NCI-H1417 (cell line): Measurements from ENCODE around the gene LRRK1.

Experiments
- DNase-seq, 3 experiments: peaks; one replicate each; lab custom pipeline; 2025; lab: John Stamatoyannopoulos, UW

LRRK1 gene

DNA sequence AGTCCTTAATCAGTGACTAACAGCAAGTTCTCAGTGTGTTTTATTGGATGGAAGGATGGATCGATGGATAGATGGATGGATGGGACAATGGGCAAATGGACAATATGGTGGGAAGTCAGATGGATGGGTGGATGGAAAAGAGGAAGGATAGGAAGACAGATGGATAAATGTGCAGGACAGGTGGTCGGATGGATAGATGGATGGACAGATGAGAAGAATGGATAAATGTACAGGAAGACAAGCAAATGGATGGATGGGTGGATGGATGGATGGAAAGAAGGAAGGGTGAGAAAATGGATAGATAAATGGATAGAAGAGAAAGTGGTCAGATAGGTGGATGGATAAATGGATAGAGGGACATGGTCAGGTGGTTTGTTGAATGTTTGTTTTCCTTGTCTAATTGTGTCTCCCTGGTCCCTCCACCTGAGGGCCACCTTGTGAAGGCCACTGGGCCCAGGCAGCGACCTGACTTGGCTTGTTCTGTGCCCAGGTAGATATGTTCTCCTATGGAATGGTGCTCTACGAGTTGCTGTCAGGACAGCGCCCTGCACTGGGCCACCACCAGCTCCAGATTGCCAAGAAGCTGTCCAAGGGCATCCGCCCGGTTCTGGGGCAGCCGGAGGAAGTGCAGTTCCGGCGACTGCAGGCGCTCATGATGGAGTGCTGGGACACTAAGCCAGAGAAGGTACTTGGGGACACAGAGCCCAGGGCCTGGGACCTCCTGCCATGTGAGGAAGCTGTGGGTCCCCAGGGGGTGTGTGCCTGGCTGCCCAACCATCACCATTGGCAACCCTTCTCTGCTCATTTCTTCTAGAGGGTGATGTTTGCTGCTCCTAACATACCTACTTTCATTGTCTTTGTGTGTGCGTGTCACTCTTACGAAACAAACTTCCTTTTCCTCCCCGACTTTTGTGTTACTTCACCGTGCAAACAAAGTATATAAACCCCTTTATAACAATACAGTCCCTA is 137.5 kb downstream of the LRRK1 start:
- DNase-seq, result no peak

DNA sequence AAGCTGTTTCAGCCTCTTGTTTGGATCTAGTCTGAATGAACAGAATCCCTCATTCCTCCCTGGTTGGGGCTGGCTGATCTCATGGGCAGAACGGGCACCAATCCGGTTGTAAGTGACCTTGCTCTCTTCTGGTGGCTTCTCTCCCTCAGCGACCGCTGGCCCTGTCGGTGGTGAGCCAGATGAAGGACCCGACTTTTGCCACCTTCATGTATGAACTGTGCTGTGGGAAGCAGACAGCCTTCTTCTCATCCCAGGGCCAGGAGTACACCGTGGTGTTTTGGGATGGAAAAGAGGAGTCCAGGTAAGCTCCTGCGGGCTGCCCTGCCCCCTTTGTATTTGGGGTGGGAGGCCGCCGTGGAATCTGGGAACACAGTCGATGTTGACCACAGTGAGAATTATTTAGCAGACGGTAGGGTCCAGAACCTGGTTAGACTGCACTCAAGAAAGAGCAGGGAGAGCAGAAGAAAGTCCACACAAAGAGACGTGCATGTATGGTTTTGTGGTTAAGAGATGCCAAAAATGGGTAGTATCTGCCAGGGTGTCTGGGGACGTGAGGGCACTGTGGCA is 138.8 kb downstream of the LRRK1 start:
- no peak for DNase-seq

DNA sequence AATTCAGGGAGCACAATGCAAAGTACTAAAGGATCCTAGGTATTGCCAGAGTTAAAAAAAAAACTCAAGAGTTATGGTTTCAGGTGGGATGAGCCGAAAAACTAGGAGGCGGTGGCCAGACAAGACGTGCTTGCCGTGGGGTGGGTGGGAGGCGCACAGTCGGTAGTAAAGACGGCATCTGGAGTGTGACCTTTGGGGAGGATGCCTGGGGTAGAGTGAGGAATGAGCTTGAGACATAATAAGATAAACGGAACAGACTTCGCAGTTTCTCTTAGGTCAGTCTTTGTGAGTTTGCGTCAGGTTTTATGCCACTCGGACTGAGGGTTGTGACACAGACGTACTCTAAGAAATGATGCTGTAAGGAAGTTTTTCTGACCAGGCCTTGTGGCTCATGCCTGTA is 139.6 kb downstream of the LRRK1 start:
- DNase-seq, result no peak

DNA sequence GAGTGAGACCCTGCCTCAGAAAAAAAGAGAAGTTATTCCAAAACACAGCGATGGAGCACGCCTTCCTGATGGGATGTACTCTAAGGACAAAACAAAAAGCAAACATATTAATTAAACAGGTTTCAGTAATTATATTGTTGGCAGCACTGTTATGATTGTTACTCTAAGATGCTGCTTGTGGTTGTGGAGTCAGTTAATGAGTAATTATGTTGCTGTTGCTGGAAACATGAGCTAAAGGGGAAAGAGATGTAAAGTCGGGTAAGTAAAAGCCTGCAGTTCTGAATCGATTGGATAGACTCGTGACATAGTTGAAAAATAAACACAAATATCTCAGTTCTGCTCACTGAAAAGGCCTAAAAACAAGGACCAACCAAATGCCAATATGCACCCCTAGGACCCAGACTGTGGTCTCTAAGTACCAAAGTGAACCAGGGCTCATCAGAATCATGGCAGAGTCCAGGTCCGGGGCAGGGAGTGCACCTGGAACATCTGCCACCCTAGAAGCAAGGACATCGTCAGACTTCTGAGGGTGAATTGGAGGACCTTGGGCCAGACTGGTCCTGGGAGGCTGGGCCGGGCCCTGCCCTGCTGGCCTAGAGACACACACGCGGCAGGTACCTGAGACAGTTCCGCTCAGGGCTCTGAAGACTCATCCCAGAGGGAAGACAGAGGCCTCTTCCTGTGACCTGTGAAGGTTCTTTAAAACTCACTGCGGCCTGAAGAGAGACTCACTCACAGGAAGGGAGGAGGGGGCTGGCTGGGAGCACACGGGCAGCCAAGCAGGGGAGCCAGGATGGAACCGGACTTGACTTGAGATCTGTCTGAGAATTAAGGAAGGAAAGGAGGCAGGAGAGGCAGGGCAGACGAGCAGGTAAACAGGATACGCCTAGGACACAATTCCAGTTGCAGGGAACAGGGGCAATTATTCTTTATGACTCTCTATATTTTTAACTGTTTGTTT is 140.5 kb downstream of the LRRK1 start:
- DNase-seq, result no peak

DNA sequence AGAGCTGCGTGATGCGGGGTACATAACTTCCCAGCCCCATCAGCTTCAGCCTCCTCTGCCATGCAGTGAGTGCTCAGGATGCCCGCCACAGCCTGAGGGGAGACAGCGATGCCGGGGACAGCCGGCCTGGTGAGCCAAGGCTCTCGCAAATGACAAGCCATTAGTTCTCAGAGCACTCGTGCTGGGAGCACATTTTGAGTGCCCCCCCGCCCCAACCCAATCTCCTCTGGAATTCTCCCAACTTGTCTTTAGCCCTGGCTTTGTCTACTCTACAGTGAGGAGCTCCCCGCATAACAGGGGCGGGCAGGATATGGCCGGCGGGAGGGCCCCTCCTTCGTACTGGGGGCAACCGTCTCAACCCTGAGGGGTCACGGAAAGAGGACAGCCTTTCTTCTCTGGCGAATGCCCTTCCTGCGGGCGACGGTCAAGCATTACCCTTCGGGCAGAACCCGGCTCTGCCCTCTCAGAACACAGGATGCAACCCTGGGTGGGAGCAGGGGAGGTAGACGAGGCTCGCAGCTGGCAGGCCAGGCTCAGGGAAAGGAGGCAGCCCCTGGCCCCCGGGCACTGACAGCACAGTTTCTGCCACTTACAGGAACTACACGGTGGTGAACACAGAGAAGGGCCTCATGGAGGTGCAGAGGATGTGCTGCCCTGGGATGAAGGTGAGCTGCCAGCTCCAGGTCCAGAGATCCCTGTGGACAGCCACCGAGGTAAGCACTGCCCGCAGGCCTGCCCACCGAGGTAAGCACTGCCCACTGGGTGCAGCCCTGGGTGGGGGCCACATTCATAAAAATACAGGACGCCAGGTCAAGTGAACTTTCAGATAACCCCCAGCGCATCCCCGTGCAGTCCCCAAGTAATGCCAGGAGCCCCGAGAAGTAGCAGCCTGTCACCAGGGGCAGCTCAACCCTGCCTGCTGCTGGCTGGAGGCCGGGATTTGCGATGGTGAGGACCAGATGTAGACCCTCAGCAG is 141.7 kb downstream of the LRRK1 start:
- DNase-seq, result no peak

DNA sequence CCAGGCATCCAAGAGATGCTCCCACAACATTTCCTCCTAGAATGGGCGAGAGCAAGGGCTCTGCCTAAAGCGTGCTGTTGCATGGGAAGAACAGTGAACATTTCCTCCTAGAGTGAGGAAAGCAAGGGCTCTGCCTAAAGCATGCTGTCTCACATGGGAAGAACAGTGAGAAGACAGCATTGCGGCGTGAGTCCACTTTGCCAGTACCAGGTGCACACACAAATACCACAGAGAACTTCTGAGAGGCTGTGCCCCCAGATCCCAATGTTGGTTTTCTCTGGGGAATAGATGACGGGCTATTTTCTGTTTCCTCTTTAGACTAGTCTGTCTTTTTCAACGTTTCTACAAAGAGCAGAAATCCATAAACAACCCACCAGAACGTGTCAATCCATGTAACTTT is 142.9 kb downstream of the LRRK1 start:
- DNase-seq, result no peak

DNA sequence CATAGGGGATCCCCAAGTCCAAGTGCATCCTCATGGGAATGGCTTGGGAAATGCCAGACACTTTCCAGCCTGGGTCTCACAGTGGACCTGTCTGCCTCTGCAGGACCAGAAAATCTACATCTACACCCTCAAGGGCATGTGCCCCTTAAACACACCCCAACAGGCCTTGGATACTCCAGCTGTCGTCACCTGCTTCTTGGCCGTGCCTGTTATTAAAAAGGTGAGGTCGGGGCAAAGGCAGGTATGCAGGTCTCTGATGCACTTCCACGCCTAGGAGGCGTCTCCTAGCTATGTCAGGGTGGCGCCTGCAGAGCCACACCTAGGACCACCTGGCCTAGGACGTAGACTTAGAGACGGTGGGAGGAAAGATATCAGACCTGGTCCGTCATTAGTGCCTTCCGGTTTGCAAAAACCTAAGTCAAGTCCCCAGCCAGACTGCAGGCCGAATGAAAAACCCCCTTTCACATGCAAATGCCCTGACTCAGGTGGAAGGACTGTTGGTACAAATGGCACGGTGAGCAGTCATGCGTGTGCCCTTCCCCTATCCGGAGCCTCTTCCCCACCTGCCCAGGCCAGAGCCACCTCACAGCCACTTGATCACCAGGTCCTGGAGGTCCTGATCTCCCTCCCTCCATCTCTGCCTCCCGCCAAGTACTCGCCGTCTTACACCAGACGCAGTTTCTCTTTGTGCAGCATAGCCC is 143.5 kb downstream of the LRRK1 start:
- DNase-seq, result no peak

DNA sequence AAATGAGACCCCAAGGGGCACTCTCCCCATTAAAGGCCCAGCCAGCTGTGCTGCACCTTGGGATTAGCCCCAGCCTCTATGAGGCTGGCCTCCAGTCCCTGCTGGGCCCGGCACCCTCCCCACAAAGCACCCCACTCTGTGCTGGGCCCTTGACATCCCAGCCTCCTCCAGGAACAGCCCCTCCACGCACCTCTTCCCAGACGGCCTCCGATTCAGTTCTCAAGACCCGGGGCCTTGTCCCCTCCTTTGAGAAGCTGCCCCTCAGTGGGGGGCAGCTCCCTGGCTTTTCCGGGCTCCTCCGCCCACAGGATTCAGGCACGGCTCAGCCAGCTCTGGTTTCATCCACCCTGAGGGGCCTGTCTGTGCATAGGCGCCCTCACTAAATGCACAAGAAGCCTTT is 144.1 kb downstream of the LRRK1 start:
- DNase-seq, result no peak

DNA sequence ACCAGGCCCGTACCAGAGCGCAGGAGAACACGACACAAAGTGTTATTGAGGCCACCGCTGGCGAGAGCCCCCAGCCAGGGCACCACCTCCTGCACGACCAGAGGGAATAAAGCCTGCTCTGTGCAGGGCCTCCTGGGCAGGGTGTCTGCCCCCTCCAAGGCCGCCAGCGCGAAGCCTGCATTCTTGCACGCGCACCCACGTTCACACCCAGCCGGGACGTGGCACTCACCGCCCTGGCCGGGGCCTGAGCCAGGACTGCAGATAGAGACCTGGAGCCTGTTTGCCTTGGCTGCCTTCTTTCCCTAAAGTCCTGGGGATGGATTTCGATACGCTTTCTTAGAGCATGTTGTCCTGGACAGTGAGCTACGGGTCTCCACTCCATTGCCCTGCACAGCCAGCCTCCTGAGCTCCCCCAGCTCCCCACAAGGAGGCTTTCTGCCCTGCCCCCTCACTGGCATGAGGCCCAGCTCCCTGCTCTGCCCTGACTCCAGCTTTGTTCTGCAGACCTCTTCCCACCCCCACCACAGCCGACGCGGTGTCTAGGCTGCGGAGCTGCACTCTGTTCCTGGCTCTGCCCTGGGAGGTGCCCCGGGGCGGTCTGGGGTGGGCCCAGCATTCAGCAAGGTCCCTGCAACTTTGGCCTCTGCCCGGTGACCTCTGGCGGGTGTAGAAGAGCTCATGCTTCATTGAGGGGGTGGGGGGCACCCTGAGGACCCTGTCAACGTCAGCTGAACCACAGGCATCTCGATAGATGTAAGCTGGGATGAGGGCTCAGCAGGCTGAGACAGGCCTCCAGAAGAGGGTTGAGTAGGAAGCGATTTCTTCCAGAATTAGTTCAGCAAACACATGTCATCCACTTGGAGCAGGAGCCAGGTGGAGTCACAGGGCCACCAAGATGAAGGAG is 145.0 kb downstream of the LRRK1 start:
- no peak for DNase-seq

DNA sequence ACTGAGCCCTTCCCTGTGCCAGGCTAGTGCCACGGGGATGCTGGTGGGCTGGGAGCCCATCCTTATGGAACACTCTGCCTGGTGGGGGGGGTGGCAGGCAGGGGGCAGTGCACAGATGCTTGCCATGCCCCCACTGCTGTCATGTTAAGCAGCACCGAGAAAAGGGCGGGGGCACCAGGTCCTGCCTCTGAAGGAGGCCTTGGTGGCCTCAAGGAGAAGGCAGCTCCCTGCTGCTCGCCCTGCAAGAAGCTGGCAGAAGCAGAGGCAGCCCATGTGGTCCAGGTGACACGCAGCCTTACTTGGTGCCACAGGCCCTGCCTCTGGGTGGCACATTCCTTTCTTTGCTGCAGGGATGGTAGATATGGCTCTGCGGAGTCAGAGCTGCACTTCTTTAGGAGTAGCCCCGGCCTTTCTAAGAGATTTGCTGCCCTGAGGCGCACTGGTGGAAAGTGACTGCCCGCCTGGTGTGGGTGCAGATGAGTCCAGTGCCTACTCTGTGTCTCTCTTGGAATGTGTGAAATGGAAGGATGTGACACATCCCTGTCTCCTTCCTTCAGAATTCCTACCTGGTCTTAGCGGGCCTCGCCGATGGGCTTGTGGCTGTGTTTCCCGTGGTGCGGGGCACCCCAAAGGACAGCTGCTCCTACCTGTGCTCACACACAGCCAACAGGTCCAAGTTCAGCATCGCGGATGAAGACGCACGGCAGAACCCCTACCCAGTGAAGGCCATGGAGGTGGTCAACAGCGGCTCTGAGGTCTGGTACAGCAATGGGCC is 145.8 kb downstream of the LRRK1 start:
- no peak for DNase-seq

DNA sequence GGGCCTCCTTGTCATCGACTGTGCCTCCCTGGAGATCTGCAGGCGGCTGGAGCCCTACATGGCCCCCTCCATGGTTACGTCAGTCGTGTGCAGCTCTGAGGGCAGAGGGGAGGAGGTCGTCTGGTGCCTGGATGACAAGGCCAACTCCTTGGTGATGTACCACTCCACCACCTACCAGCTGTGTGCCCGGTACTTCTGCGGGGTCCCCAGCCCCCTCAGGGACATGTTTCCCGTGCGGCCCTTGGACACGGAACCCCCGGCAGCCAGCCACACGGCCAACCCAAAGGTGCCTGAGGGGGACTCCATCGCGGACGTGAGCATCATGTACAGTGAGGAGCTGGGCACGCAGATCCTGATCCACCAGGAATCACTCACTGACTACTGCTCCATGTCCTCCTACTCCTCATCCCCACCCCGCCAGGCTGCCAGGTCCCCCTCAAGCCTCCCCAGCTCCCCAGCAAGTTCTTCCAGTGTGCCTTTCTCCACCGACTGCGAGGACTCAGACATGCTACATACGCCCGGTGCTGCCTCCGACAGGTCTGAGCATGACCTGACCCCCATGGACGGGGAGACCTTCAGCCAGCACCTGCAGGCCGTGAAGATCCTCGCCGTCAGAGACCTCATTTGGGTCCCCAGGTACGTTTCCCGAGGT is 146.5 kb downstream of the LRRK1 start:
- DNase-seq, result no peak

DNA sequence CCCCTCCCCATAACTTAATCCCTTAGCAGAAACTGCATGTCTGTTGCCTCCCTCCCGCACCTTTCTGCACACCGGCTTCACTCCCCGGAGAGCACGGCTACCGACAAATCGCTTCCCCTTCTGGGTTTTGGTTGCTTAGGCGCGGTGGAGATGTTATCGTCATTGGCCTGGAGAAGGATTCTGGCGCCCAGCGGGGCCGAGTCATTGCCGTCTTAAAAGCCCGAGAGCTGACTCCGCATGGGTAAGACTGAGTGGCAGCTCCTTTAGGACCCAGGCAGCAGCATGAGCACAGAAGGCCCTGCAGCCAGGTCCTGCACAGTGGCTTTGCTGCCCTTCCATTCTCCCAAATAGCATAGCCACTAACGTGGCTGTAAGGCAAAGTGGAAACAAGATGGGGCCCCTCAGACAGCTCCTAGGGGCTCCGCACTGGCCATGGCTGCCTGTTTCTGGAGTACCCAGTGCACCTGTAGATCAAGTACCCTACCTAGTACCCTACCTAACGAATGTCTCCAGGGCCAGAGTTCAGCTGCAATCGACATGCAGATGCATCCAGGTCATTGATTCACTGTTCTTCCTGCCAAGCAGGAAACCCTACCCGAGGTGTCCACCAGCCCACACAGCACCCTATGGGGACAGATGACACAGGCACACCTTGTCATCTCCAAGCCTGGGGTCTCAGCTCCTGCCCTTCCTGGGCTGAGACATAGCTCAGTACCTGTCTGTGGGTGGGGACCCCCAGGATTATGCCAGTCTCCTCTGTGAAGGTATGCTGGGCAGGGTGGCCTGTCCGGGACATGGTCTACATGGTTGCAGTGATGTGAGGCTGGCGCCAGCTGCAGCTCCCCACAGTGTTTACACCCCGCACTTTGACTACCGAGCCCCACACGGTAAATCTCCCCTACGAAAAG is 147.6 kb downstream of the LRRK1 start:
- no peak for DNase-seq

DNA sequence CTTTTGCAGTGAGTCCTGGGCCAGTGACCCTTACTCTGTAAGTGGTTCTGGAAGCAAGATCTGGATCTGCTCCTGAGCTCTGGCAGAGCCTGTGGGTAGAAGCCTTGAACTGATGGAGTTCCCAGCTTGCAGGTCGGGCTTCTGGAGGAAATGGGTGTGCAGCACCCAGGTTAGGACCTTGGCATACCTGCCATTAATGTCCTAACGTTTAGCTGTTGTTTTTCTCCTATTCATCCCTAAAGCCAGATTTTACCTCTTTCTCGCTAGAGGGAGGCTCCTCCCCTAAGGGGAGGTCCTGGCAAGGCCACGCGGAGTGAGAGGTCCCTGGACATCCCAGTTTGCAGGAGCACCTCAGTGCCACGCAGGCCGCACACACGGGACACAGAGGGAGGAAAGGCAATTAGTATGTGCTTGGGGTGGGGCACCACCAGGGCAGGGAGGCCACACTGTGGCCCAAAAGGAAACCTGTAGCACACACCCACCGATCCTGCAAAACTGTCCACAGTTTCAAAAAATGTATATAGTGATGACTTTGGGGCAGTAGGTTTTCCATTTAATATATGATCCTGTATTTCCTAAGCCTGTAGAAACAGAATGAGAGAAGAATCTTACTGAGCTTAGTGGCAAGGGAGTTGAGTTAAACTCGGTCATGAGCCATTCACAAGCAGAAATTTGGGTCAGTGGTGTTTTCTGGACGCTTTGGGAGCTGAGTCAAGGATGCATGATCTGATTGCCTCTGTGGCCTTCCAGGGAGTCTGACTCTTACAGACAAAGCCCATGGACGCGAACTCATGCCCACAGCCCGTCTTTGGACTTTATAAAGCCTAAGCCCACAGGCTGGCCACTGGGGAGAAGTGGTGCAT is 148.7 kb downstream of the LRRK1 start:
- DNase-seq, result no peak

DNA sequence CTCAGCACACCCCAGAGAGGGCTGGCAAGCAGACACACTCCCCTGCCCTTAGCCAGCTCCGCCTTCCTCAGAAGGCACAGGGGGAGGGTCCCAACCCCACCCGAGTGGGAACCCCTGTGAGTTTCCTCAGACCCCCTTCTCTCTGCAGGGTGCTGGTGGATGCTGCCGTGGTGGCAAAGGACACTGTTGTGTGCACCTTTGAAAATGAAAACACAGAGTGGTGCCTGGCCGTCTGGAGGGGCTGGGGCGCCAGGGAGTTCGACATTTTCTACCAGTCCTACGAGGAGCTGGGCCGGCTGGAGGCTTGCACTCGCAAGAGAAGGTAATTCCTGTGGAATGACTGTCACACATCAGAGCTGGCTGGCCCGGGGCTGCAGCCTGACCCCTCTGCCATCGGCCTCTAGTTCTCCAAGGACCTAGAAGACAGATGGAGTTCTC is 149.4 kb downstream of the LRRK1 start:
- no peak for DNase-seq

DNA sequence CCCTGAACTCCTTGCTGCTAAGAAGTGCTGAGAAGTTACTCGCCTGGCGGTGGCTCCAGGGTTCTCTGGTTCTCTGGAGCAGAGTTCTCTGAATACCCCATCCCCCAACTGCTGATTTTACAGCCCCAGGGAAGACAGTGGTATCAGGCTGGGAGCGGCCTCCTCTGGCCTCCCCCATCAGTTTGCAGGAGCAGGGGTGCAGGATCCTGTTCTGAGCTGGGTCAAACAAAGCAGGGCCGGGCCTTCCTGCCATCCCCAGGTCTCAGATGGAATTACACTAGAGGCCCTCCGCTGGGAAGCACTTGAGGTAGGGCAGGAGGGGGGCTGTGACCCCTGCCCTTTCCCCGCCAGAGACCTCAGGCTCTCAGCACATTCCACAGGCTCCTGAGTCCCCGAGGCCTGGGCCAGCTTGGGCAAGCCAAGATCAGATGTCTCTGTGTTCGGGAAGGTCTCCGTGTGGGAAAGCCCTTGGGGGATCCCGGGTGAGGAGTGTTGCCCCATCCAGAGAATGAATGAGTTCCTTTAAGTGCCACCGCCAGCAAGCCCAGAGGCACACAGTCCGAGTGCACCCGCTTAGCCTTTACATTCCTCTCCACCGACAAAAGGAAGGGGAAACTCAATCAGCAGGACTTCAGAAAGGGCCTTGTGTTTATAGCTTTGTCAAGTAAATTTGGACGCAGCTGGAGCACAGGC is 149.9 kb downstream of the LRRK1 start:
- DNase-seq, result peak in 1 of 3 experiments; percentile 38

DNA sequence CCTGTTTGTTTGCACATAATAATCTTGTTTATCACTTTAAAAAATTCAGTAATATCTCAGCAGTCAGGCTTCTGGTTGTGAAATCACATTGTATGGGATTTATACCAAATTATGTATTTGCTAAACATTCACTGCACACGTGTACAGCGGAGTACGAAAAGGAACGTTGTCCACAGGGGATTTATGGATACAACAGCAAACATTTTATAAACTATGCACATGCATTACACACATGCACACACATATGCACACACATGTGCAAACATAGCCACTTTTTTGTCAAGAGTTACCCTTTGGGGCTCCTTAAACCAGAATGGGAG is 150.5 kb downstream of the LRRK1 start:
- no peak for DNase-seq
